ENCODE results near the gene C1QTNF9. TPM values are rescaled to one million over a fixed set of nuclear protein-coding genes. Genes with fewer than 3 reads are reported as not detected.

C1QTNF9 gene
- total and polyA plus RNA-seq, 2 donors (not counting 1 experiment from before 2014, with no cell fraction given): not detected

- intact Hi-C loops (cut with micrococcal nuclease): no loop called here
- Histone ChIP-seq H3K27me3 (replicated peaks in 1 of 4; ENCODE audit: control extremely low read depth in 1 of 4, control insufficient read depth in 3 of 4, insufficient read depth in 4 of 4, low read length in 3 of 4) (peaks cover 0 to 2% (median 0%) of the 10 kb centered on the region in 4 experiments), H2AFZ (ENCODE audit: insufficient read depth, low read depth, low read length, poor library complexity, severe bottlenecking) (no peak overlapping the region), H3K79me2 (ENCODE audit: control insufficient read depth, insufficient read depth, low read length) (no peaks in the 10 kb centered on the region), H4K20me1 (ENCODE audit: control insufficient read depth, insufficient read depth, low read length, poor library complexity, severe bottlenecking) (no peaks in the 10 kb centered on the region), H3K4me3 (ENCODE audit: control extremely low read depth in 1 of 5, extremely low read depth in 1 of 5, insufficient read depth in 1 of 5, low read depth in 2 of 5, low read length in 4 of 5) (no peak overlapping the region), H3K36me3 (replicated peaks in 1 of 2; ENCODE audit: control extremely low read depth in 1 of 2, control insufficient read depth in 1 of 2, extremely low read depth in 1 of 2, insufficient read depth in 2 of 2, low read length in 1 of 2) (no peaks in the 10 kb centered on the region), H3K4me2 (replicated peaks; ENCODE audit: low read depth, low read length, poor library complexity, severe bottlenecking) (no peak overlapping the region), H3K27ac (ENCODE audit: low read length in 2 of 2) (no peak overlapping the region), H3K4me1 (ENCODE audit: control insufficient read depth in 2 of 2, insufficient read depth in 2 of 2, low read length in 2 of 2) (no peaks in the 10 kb centered on the region), H3K9ac (ENCODE audit: low read length) (no peak overlapping the region), H3K9me3 (ENCODE audit: control extremely low read depth in 1 of 3, control insufficient read depth in 2 of 3, insufficient read depth in 1 of 3, low read length in 2 of 3) (peaks cover 0 to 18% (median 0%) of the 10 kb centered on the region in 3 donors)
- ATAC-seq (ENCODE audit: low read depth): no peak
- Mint-ChIP-seq H3K9me3 (ENCODE audit: insufficient read depth) (no peaks in the 10 kb centered on the region), H3K4me3 (no peak overlapping the region), H3K27me3 (peaks cover 20% of the 10 kb centered on the region), H3K27ac (no peak overlapping the region), H3K4me1 (no peaks in the 10 kb centered on the region)
- ChIA-PET POLR2A (no interaction called here), CTCF (no interaction called here)
- no peak for DNase-seq
- 75% methylated on average over 1 of the region's 3 CpGs for WGBS (ENCODE audit: insufficient coverage)
- TF ChIP-seq CTCF (IDR thresholded peaks at IDR 0.05) (no peak), EZH2 (IDR thresholded peaks at IDR 0.05; ENCODE audit: borderline replicate concordance, insufficient read depth, low read depth, low read length, poor library complexity, severe bottlenecking) (no peak)
Observed at GRCh38 chr13:24341439-24341838, 32.1 kb downstream of the C1QTNF9 start.

GRCh38 chr13:24348385-24348784 is 39.0 kb downstream of the C1QTNF9 start:
- Mint-ChIP-seq H3K4me1 (no peaks in the 10 kb centered on the region), H3K9me3 (ENCODE audit: insufficient read depth) (no peaks in the 10 kb centered on the region), H3K4me3 (no peak overlapping the region), H3K27ac (no peak overlapping the region), H3K27me3 (no peaks in the 10 kb centered on the region)
- WGBS (ENCODE audit: insufficient coverage): 100% methylated on average over 2 of the region's 5 CpGs
- H3K27me3 ChIP-seq (replicated peaks in 1 of 4; ENCODE audit: control extremely low read depth in 1 of 4, control insufficient read depth in 3 of 4, insufficient read depth in 4 of 4, low read length in 3 of 4): no peaks in the 10 kb centered on the region
- ChIA-PET CTCF (no interaction called here), POLR2A (no interaction called here)
- no peak overlapping the region for H3K4me3 ChIP-seq (ENCODE audit: control extremely low read depth in 1 of 5, extremely low read depth in 1 of 5, insufficient read depth in 1 of 5, low read depth in 2 of 5, low read length in 4 of 5)
- H3K9me3 ChIP-seq (ENCODE audit: control extremely low read depth in 1 of 3, control insufficient read depth in 2 of 3, insufficient read depth in 1 of 3, low read length in 2 of 3): no peaks in the 10 kb centered on the region
- no peaks in the 10 kb centered on the region for H3K79me2 ChIP-seq (ENCODE audit: control insufficient read depth, insufficient read depth, low read length)
- no peak overlapping the region for H2AFZ ChIP-seq (ENCODE audit: insufficient read depth, low read depth, low read length, poor library complexity, severe bottlenecking)
- no peaks in the 10 kb centered on the region for H3K36me3 ChIP-seq (replicated peaks in 1 of 2; ENCODE audit: control extremely low read depth in 1 of 2, control insufficient read depth in 1 of 2, extremely low read depth in 1 of 2, insufficient read depth in 2 of 2, low read length in 1 of 2)
- no peaks in the 10 kb centered on the region for H3K4me1 ChIP-seq (ENCODE audit: control insufficient read depth in 2 of 2, insufficient read depth in 2 of 2, low read length in 2 of 2)
- no peak for ATAC-seq (ENCODE audit: low read depth)
- no peak overlapping the region for H3K27ac ChIP-seq (ENCODE audit: low read length in 2 of 2)
- TF ChIP-seq EZH2 (IDR thresholded peaks at IDR 0.05; ENCODE audit: borderline replicate concordance, insufficient read depth, low read depth, low read length, poor library complexity, severe bottlenecking) (no peak), CTCF (IDR thresholded peaks at IDR 0.05) (no peak)
- intact Hi-C loops (cut with micrococcal nuclease): no loop called here
- no peak for DNase-seq
- no peak overlapping the region for H3K9ac ChIP-seq (ENCODE audit: low read length)
- H4K20me1 ChIP-seq (ENCODE audit: control insufficient read depth, insufficient read depth, low read length, poor library complexity, severe bottlenecking): no peaks in the 10 kb centered on the region
- no peak overlapping the region for H3K4me2 ChIP-seq (replicated peaks; ENCODE audit: low read depth, low read length, poor library complexity, severe bottlenecking)
